ENCODE measurements around the gene KRT73. TPM values are rescaled to one million over a fixed set of nuclear protein-coding genes. Genes with fewer than 3 reads are reported as not detected.

Gene KRT73
- total RNA-seq, 2 experiments from 2014 or later, result not detected

- DNase-seq, result peak; percentile 9
- Mint-ChIP-seq H3K4me1 (peaks cover 20% of the 10 kb centered on the region), H3K27me3 (peaks cover 27% of the 10 kb centered on the region), H3K27ac (no peak overlapping the region), H3K4me3 (no peak overlapping the region), H3K36me3 (ENCODE audit: low read depth) (no peaks in the 10 kb centered on the region), H3K9me3 (no peaks in the 10 kb centered on the region)
- POLR2A ChIA-PET, result no interaction called here
- CTCF ChIA-PET, result no interaction called here
These were observed 10.5 kb upstream of the KRT73 start for GRCh38 chr12:52628841-52629240.

GRCh38 chr12:52628111-52628507 lies 9.8 kb upstream of the KRT73 start:
- no peak overlapping the region for H3K27ac Mint-ChIP-seq
- H3K27me3 Mint-ChIP-seq, result peaks cover 29% of the 10 kb centered on the region
- H3K4me1 Mint-ChIP-seq, result peaks cover 13% of the 10 kb centered on the region
- ChIA-PET POLR2A (no interaction called here), CTCF (no interaction called here)
- peak; percentile 2 for DNase-seq
- H3K9me3 Mint-ChIP-seq, result no peaks in the 10 kb centered on the region
- no peak overlapping the region for H3K4me3 Mint-ChIP-seq
- no peaks in the 10 kb centered on the region for H3K36me3 Mint-ChIP-seq (ENCODE audit: low read depth)

- peaks cover 7% of the 10 kb centered on the region for H3K4me1 Mint-ChIP-seq
- no peak overlapping the region for H3K4me3 Mint-ChIP-seq
- H3K36me3 Mint-ChIP-seq (ENCODE audit: low read depth), result no peaks in the 10 kb centered on the region
- ChIA-PET CTCF (no interaction called here), POLR2A (no interaction called here)
- peaks cover 35% of the 10 kb centered on the region for H3K27me3 Mint-ChIP-seq
- peak; percentile 6 for DNase-seq
- H3K9me3 Mint-ChIP-seq, result no peaks in the 10 kb centered on the region
- H3K27ac Mint-ChIP-seq, result no peak overlapping the region
These were observed 9.2 kb upstream of the KRT73 start for GRCh38 chr12:52627395-52628110.

- no peak for DNase-seq
- Mint-ChIP-seq H3K27ac (no peak overlapping the region), H3K27me3 (peaks cover 36% of the 10 kb centered on the region), H3K36me3 (ENCODE audit: low read depth) (no peaks in the 10 kb centered on the region), H3K4me3 (no peak overlapping the region), H3K9me3 (no peaks in the 10 kb centered on the region), H3K4me1 (no peaks in the 10 kb centered on the region)
- CTCF ChIA-PET, result no interaction called here
- POLR2A ChIA-PET, result no interaction called here
These were observed 4.0 kb upstream of the KRT73 start for GRCh38 chr12:52622349-52622748.

GRCh38 chr12:52618866-52619265 lies 507 bp upstream of the KRT73 start:
- CTCF ChIA-PET, result interaction anchor here (1.4 kb wide), 1 partner anchor 252 kb away, joined by 3 read pairs; no protein-coding TSS in a partner anchor
- peaks cover 10% of the 10 kb centered on the region for H3K4me1 Mint-ChIP-seq
- no peaks in the 10 kb centered on the region for H3K9me3 Mint-ChIP-seq
- H3K27ac Mint-ChIP-seq, result no peak overlapping the region
- POLR2A ChIA-PET, result no interaction called here
- H3K27me3 Mint-ChIP-seq, result peaks cover 17% of the 10 kb centered on the region
- DNase-seq, result no peak
- H3K4me3 Mint-ChIP-seq, result no peak overlapping the region
- H3K36me3 Mint-ChIP-seq (ENCODE audit: low read depth), result no peaks in the 10 kb centered on the region

- peaks cover 8% of the 10 kb centered on the region for H3K27me3 Mint-ChIP-seq
- CTCF ChIA-PET, result no interaction called here
- H3K4me3 Mint-ChIP-seq, result no peak overlapping the region
- H3K36me3 Mint-ChIP-seq (ENCODE audit: low read depth), result no peaks in the 10 kb centered on the region
- no peak overlapping the region for H3K27ac Mint-ChIP-seq
- no peak for DNase-seq
- no peaks in the 10 kb centered on the region for H3K9me3 Mint-ChIP-seq
- peaks cover 10% of the 10 kb centered on the region for H3K4me1 Mint-ChIP-seq
- POLR2A ChIA-PET, result no interaction called here
These were observed 965 bp downstream of the KRT73 start for GRCh38 chr12:52617403-52617785.

- POLR2A ChIA-PET, result no interaction called here
These were observed 1.5 kb downstream of the KRT73 start for GRCh38 chr12:52616680-52617402.

GRCh38 chr12:52615912-52616311 lies 2.4 kb downstream of the KRT73 start:
- H3K27ac Mint-ChIP-seq, result no peak overlapping the region
- H3K36me3 Mint-ChIP-seq (ENCODE audit: low read depth), result no peaks in the 10 kb centered on the region
- DNase-seq, result peak; percentile 11
- H3K4me3 Mint-ChIP-seq, result no peak overlapping the region
- H3K9me3 Mint-ChIP-seq, result no peaks in the 10 kb centered on the region
- peaks cover 15% of the 10 kb centered on the region for H3K4me1 Mint-ChIP-seq
- H3K27me3 Mint-ChIP-seq, result peaks cover 9% of the 10 kb centered on the region
- CTCF ChIA-PET, result no interaction called here
- POLR2A ChIA-PET, result no interaction called here

More at GRCh38 chr12:52616680-52617402, 1.5 kb downstream of the KRT73 start:
- Mint-ChIP-seq H3K36me3 (ENCODE audit: low read depth) (no peaks in the 10 kb centered on the region), H3K9me3 (no peaks in the 10 kb centered on the region), H3K27ac (no peak overlapping the region), H3K27me3 (peaks cover 8% of the 10 kb centered on the region), H3K4me1 (peaks cover 10% of the 10 kb centered on the region), H3K4me3 (no peak overlapping the region)
- CTCF ChIA-PET, result no interaction called here
- DNase-seq, result no peak

- CTCF ChIA-PET, result no interaction called here
- H3K4me1 Mint-ChIP-seq, result peaks cover 20% of the 10 kb centered on the region
- DNase-seq, result peak; percentile 11
- H3K9me3 Mint-ChIP-seq, result no peaks in the 10 kb centered on the region
- H3K36me3 Mint-ChIP-seq (ENCODE audit: low read depth), result no peaks in the 10 kb centered on the region
- POLR2A ChIA-PET, result interaction anchor here (1.3 kb wide), 1 partner anchor 64 kb away, joined by 4 read pairs; no protein-coding TSS in a partner anchor
- no peak overlapping the region for H3K27ac Mint-ChIP-seq
- no peak overlapping the region for H3K4me3 Mint-ChIP-seq
- peaks cover 5% of the 10 kb centered on the region for H3K27me3 Mint-ChIP-seq
These were observed 3.0 kb downstream of the KRT73 start for GRCh38 chr12:52615208-52615868.

- Mint-ChIP-seq H3K4me3 (no peak overlapping the region), H3K27me3 (peaks cover 5% of the 10 kb centered on the region), H3K36me3 (ENCODE audit: low read depth) (no peaks in the 10 kb centered on the region), H3K27ac (no peak overlapping the region), H3K4me1 (peaks cover 24% of the 10 kb centered on the region), H3K9me3 (no peaks in the 10 kb centered on the region)
- CTCF ChIA-PET, result no interaction called here
- POLR2A ChIA-PET, result interaction anchor here (1.3 kb wide), 1 partner anchor 65 kb away, joined by 4 read pairs; no protein-coding TSS in a partner anchor
- DNase-seq, result peak; percentile 13
These were observed 3.8 kb downstream of the KRT73 start for GRCh38 chr12:52614381-52615207.

- Mint-ChIP-seq H3K27me3 (peaks cover 12% of the 10 kb centered on the region), H3K4me3 (no peak overlapping the region), H3K4me1 (peaks cover 24% of the 10 kb centered on the region), H3K27ac (no peak overlapping the region), H3K9me3 (no peaks in the 10 kb centered on the region), H3K36me3 (ENCODE audit: low read depth) (no peaks in the 10 kb centered on the region)
- ChIA-PET CTCF (no interaction called here), POLR2A (no interaction called here)
- DNase-seq, result peak; percentile 9
These were observed 4.9 kb downstream of the KRT73 start for GRCh38 chr12:52613384-52614030.

- CTCF ChIA-PET, result no interaction called here
- peak; percentile 6 for DNase-seq
- peaks cover 14% of the 10 kb centered on the region for H3K27me3 Mint-ChIP-seq
- no peak overlapping the region for H3K4me3 Mint-ChIP-seq
- H3K36me3 Mint-ChIP-seq (ENCODE audit: low read depth), result no peaks in the 10 kb centered on the region
- peaks cover 24% of the 10 kb centered on the region for H3K4me1 Mint-ChIP-seq
- no peak overlapping the region for H3K27ac Mint-ChIP-seq
- H3K9me3 Mint-ChIP-seq, result no peaks in the 10 kb centered on the region
- POLR2A ChIA-PET, result interaction anchor here (0.7 kb wide), 1 partner anchor 485 kb away, joined by 3 read pairs; the partner anchor contains the start of gene IGFBP6
These were observed 5.7 kb downstream of the KRT73 start for GRCh38 chr12:52612431-52613383.
